ENCODE results near the gene SPATA1.

- TF ChIP-seq CTCF (IDR thresholded peaks at IDR 0.05) (no peak), EZH2 (IDR thresholded peaks at IDR 0.05) (no peak), EZH2phosphoT487 (IDR thresholded peaks at IDR 0.05) (no peak)
These were observed 1.4 kb upstream of the SPATA1 start for GRCh38 chr1:84504580-84505492.

Measured in neural progenitor cell (in vitro differentiated cells).